Endodermal cell (in vitro differentiated cells): ENCODE results near the gene RPGR. TPM values are rescaled to one million over a fixed set of nuclear protein-coding genes. Genes with fewer than 3 reads are reported as not detected.

ENCODE experiments used
- DNase-seq: peaks from one replicate; pipeline ENCODE4 v3.0.0-alpha.2; 2017
- H3K27ac ChIP-seq: 2 replicates; pipeline ENCODE4 v1.5.1; 2013; ENCODE audit warnings: mild to moderate bottlenecking, low read depth, low read length, moderate library complexity
- H3K27me3 ChIP-seq: 2 replicates; pipeline ENCODE4 v1.6.1; 2013; ENCODE audit warnings: mild to moderate bottlenecking, low read length, moderate library complexity; ENCODE audit not compliant: insufficient read depth, control insufficient read depth, poor library complexity, severe bottlenecking
- H3K36me3 ChIP-seq: 2 replicates; pipeline ENCODE4 v1.7.0; 2013; ENCODE audit warnings: mild to moderate bottlenecking, low read length, moderate library complexity; ENCODE audit not compliant: control insufficient read depth, insufficient read depth
- H3K4me1 ChIP-seq: one replicate; pipeline ENCODE4 v1.7.0; 2013; ENCODE audit warnings: low read length; ENCODE audit not compliant: control insufficient read depth, insufficient read depth
- H3K4me3 ChIP-seq: 2 replicates; pipeline ENCODE4 v1.5.1; 2013; ENCODE audit warnings: mild to moderate bottlenecking, low read length, moderate library complexity
- H3K9ac ChIP-seq: 2 replicates; pipeline ENCODE4 v1.6.1; 2013; ENCODE audit warnings: mild to moderate bottlenecking, low read length, moderate library complexity; ENCODE audit not compliant: poor library complexity, severe bottlenecking; ENCODE audit errors: extremely low read depth
- H3K9me3 ChIP-seq: 2 replicates; pipeline ENCODE4 v1.6.1; 2013; ENCODE audit warnings: mild to moderate bottlenecking, low read length, moderate library complexity; ENCODE audit not compliant: control insufficient read depth
- H3K27ac Mint-ChIP-seq: 2 replicates; pipeline ENCODE4 v1.8.0; 2020; ENCODE audit warnings: mixed read lengths
- H3K27me3 Mint-ChIP-seq: 2 replicates; pipeline ENCODE4 v1.8.0; 2021; ENCODE audit warnings: mild to moderate bottlenecking, mixed read lengths; ENCODE audit not compliant: insufficient read depth
- H3K36me3 Mint-ChIP-seq: 2 replicates; pipeline ENCODE4 v1.8.0; 2020; ENCODE audit warnings: low read depth, mixed read lengths
- H3K4me1 Mint-ChIP-seq: 2 replicates; pipeline ENCODE4 v1.8.0; 2020; ENCODE audit warnings: mixed read lengths
- H3K4me3 Mint-ChIP-seq: 2 replicates; pipeline ENCODE4 v1.8.0; 2020; ENCODE audit warnings: mild to moderate bottlenecking, moderate library complexity, mixed read lengths
- H3K9me3 Mint-ChIP-seq: 2 replicates; pipeline ENCODE4 v1.8.0; 2020; ENCODE audit warnings: mild to moderate bottlenecking, mixed read lengths
- WGBS, 2 experiments: methylation state at CpG; one replicate each; pipeline versions ENCODE4 v1.1.5 to v1.1.7; 2013; ENCODE audit warnings: missing lambda C conversion rate in 2 of 2, mixed read lengths in 1 of 2; ENCODE audit not compliant: insufficient coverage in 1 of 2, insufficient read length in 1 of 2; 5-methylcytosine and 5-hydroxymethylcytosine counted together
- total RNA-seq, 2 donors: library from RNA; stranded (reverse); fragmentation: NEBNext Ultra II Directional in 1 of 2; extraction: Animal tissue kit (Norgen Biotek cat#: 25700) in 1 of 2; gene quantifications; 2 replicates in 1 of 2; 3 replicates in 1 of 2; pipeline ENCODE4 v1.2.1, GENCODE V29; 2021
- TF ChIP-seq, protein P1 (sequence below): fragments of 200-600 bp; sonication (generic); conservative IDR thresholded peaks from 2 replicates; pipeline ENCODE4 v1.5.0; 2021; ENCODE audit warnings: antibody characterized with exemption, mild to moderate bottlenecking

RPGR gene
- total RNA-seq, 2 donors from 2014 or later = 12.3 to 20.5 TPM

DNA sequence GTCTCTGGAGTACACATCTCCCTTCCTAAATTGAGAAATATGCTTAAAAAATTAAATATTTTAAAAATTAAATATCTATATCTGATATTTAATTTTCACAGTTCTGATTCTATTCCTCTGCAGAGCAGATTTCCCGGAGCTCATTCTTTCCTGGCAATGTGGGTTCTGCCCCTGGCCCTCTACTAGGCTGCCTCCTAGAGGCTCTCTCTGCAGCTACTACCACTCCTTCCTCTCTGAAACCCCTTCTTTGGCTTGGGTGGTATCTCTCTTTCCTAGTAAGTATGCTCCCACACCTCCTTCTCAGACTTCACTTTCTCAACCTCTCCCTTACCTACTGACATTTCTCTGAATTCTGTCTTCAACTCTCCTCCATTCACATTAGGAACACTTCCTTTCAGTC is 45.3 kb downstream of the RPGR start:
- Histone ChIP-seq H3K4me1 (peaks cover 3% of the 10 kb centered on the region), H3K36me3 (no peaks in the 10 kb centered on the region), H3K9me3 (no peaks in the 10 kb centered on the region), H3K27me3 (no peaks in the 10 kb centered on the region), H3K9ac (no peak overlapping the region), H3K4me3 (no peak overlapping the region), H3K27ac (no peak overlapping the region)
- Mint-ChIP-seq H3K27ac (no peak overlapping the region), H3K9me3 (peaks cover 35% of the 10 kb centered on the region), H3K4me3 (no peak overlapping the region), H3K36me3 (no peaks in the 10 kb centered on the region), H3K4me1 (peaks cover 10% of the 10 kb centered on the region), H3K27me3 (no peaks in the 10 kb centered on the region)
- peak; percentile 45 for DNase-seq
- WGBS, 2 experiments = 90% methylated on average over 1 of the region's 1 CpG; no CpG with 5 or more reads in 1 of the 2 experiments
- TF ChIP-seq, protein P1, sequence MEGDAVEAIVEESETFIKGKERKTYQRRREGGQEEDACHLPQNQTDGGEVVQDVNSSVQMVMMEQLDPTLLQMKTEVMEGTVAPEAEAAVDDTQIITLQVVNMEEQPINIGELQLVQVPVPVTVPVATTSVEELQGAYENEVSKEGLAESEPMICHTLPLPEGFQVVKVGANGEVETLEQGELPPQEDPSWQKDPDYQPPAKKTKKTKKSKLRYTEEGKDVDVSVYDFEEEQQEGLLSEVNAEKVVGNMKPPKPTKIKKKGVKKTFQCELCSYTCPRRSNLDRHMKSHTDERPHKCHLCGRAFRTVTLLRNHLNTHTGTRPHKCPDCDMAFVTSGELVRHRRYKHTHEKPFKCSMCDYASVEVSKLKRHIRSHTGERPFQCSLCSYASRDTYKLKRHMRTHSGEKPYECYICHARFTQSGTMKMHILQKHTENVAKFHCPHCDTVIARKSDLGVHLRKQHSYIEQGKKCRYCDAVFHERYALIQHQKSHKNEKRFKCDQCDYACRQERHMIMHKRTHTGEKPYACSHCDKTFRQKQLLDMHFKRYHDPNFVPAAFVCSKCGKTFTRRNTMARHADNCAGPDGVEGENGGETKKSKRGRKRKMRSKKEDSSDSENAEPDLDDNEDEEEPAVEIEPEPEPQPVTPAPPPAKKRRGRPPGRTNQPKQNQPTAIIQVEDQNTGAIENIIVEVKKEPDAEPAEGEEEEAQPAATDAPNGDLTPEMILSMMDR = peak; percentile 68

DNA sequence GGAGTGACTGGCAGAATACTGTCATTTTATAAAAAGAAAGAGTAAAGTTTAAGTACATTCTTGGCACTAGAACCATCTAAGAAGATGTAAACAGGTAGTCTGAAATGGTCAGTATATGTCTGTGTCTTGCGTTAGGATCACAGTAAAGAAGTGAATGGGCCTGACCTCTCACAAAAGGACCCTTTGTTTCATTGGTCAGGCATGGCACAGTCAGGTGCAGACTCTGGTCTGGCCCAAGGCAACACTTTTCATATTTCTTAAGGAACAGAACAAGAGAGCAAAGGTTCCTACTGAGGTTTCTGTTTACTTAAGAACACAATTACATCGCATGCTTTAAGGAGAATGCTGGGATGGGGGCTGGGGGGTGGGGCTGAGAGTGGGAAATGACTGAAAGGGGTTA is 48.1 kb downstream of the RPGR start:
- no peak overlapping the region for H3K27ac ChIP-seq
- 52% methylated on average over 2 of the region's 2 CpGs; no CpG with 5 or more reads in 1 of the 2 experiments for WGBS, 2 experiments
- no peak overlapping the region for H3K4me3 Mint-ChIP-seq
- peaks cover 3% of the 10 kb centered on the region for H3K4me1 ChIP-seq
- no peak overlapping the region for H3K4me3 ChIP-seq
- H3K9me3 ChIP-seq = no peaks in the 10 kb centered on the region
- TF ChIP-seq, protein P1 = no peak
- no peaks in the 10 kb centered on the region for H3K27me3 ChIP-seq
- H3K27ac Mint-ChIP-seq = no peak overlapping the region
- peaks cover under 1% of the 10 kb centered on the region for H3K36me3 Mint-ChIP-seq
- peaks cover 10% of the 10 kb centered on the region for H3K4me1 Mint-ChIP-seq
- H3K36me3 ChIP-seq = no peaks in the 10 kb centered on the region
- no peak for DNase-seq
- H3K9me3 Mint-ChIP-seq = peaks cover 37% of the 10 kb centered on the region
- no peak overlapping the region for H3K9ac ChIP-seq
- no peaks in the 10 kb centered on the region for H3K27me3 Mint-ChIP-seq

DNA sequence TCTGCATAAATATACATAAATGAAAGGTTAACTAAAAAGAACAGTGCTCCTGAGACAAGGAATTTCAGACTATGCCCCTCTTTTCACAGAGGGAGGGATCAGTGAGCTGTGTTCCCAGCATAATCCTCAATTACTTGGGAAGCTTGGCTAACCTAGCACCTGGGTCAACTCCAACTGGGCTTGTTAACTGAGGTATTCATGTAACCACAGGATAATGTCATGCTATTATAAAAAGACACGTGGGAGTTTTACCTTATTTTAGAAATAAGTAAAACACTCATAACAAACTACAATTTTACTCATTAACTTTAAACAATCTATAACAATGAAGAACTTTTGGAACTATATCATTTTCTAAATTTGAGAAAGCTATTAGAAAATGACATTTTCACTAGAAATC is 48.6 kb downstream of the RPGR start:
- peaks cover 37% of the 10 kb centered on the region for H3K9me3 Mint-ChIP-seq
- peaks cover 3% of the 10 kb centered on the region for H3K36me3 ChIP-seq
- no peak for DNase-seq
- no peak overlapping the region for H3K27ac ChIP-seq
- H3K4me1 ChIP-seq = peaks cover 3% of the 10 kb centered on the region
- peaks cover 4% of the 10 kb centered on the region for H3K36me3 Mint-ChIP-seq
- no peaks in the 10 kb centered on the region for H3K27me3 ChIP-seq
- TF ChIP-seq, protein P1 = no peak
- H3K9me3 ChIP-seq = no peaks in the 10 kb centered on the region
- H3K4me3 ChIP-seq = no peak overlapping the region
- no peak overlapping the region for H3K4me3 Mint-ChIP-seq
- no peak overlapping the region for H3K27ac Mint-ChIP-seq
- no peak overlapping the region for H3K9ac ChIP-seq
- H3K4me1 Mint-ChIP-seq = peaks cover 10% of the 10 kb centered on the region
- no peaks in the 10 kb centered on the region for H3K27me3 Mint-ChIP-seq
- WGBS, 2 experiments = no CpG with 5 or more reads among the region's 1 CpG
